NCI-H2107 treated with DMSO at 0.1 percent for 48 hours (cell line): ENCODE data around the gene THSD7B.

Experiments used
- DNase-seq: peaks from one replicate; lab custom pipeline; 2025; ENCODE audit not compliant: unreplicated experiment; lab: John Stamatoyannopoulos, UW

THSD7B gene

GRCh38 chr2:137192366-137193310 lies 427.3 kb downstream of the THSD7B start:
- no peak for DNase-seq

DNA sequence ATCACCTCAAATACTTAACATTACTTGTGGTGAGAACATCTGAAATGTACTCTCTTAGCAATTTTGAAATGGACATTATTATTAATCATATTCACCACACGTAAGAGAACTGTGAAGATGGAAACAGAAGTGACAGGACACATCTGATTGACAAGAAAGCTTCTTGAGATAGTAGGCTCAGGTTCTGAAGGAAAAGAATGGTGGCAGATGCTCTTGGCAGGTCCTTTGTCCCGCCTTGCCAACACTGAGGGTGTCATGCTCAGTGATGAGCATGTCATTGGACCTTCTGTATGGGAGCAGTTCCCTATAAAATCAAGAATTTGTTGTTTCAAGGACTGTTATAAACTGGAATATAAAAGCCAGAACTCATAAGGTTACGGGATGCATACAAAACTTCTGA lies 428.1 kb downstream of the THSD7B start:
- no peak for DNase-seq

- no peak for DNase-seq
These were observed 428.8 kb downstream of the THSD7B start for GRCh38 chr2:137194111-137194510.

DNA sequence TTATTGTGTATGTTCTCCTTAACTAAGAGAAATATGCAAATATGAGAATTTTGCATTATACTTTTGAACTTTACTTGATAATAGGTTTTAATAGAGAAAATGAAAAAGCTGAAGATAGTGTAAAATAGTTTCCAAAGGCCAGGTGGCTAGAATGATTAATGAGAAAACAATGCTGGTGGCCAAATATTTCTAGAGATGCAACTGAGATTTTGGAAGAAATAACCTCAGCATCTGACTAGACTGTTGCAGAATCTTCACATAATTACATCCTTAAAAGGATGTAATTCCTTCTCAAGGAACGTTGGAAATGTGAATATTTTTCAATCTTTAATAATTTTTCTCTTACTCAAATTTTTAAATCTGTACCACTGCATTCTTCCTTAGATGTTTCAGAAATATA lies 434.4 kb downstream of the THSD7B start:
- no peak for DNase-seq

DNA sequence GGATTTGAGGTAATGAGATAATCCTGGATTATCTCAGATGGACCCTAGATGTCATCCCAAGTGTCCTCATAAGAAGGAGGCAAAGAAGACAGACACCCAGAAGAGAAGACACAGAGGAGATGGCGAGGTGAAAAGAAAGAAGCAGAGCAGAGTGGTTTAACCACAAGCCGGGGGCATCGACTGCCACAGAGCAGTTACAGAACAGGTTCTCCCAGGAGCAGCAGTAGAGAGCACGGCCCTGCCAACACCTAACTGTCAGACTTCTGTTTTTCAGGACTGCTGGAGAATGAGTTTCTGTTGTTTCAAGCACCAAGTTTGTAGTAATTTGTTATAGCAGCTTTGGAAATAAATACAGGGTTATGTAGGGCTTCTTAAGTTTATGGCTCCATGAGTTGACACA lies 437.0 kb downstream of the THSD7B start:
- no peak for DNase-seq

- no peak for DNase-seq
These were observed 440.0 kb downstream of the THSD7B start for GRCh38 chr2:137205324-137205723.

GRCh38 chr2:137206069-137206468 lies 440.7 kb downstream of the THSD7B start:
- no peak for DNase-seq

GRCh38 chr2:137207030-137207429 lies 441.7 kb downstream of the THSD7B start:
- DNase-seq: no peak

GRCh38 chr2:137208431-137208891 lies 443.1 kb downstream of the THSD7B start:
- no peak for DNase-seq

DNA sequence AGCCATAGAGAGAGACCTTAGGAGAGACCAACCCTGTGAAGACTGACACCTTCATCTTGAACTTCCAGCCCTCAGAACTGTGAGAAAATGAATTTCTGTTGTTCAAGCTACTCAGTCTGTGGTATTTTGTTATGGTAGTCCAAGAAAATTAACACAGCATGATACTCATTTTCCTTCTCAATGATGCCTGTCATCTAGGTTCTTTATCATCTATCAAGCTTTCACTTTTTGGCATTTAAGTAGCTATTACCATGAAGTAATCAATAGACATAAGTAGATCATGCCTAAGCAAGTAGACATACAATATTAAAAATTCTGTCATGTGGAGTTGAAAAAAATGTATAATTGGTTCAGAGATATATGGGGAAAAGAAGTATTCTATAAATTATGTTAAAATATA lies 444.7 kb downstream of the THSD7B start:
- no peak for DNase-seq

- no peak for DNase-seq
These were observed 446.4 kb downstream of the THSD7B start for GRCh38 chr2:137211761-137212160.

- no peak for DNase-seq
These were observed 455.2 kb downstream of the THSD7B start for GRCh38 chr2:137220438-137220993.

GRCh38 chr2:137221797-137222492 lies 456.6 kb downstream of the THSD7B start:
- no peak for DNase-seq

GRCh38 chr2:137223722-137224121 lies 458.4 kb downstream of the THSD7B start:
- DNase-seq: no peak

DNA sequence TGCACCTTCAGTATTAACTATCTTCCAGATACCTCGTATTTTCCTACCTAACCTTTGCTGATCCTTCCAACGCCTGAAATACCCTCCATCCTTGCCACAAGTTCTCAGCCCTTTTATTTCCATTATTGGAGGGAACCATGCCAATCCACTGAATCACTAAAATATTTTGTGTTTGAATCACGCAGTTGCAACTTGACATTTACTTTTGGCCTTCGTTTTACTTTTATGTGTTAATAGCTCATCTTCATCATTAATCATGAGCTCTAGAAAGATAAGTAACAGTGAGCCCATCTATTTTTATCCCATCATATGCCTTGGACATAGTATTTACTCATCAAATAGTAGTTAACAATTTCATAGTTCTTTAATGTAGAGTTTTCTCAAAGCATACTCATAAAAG lies 463.2 kb downstream of the THSD7B start:
- no peak for DNase-seq

- DNase-seq: no peak
These were observed 464.5 kb downstream of the THSD7B start for GRCh38 chr2:137229834-137230233.

GRCh38 chr2:137231628-137232027 lies 466.3 kb downstream of the THSD7B start:
- DNase-seq: no peak

- no peak for DNase-seq
These were observed 466.7 kb downstream of the THSD7B start for GRCh38 chr2:137232076-137232475.

- DNase-seq: no peak
These were observed 467.7 kb downstream of the THSD7B start for GRCh38 chr2:137233091-137233490.

GRCh38 chr2:137237055-137237454 lies 471.7 kb downstream of the THSD7B start:
- DNase-seq: no peak

GRCh38 chr2:137238065-137238464 lies 472.7 kb downstream of the THSD7B start:
- DNase-seq: no peak
